OCI-LY7 (cell line): Measurements from ENCODE around the gene PPP1R26.

Experiments used
- CTCF ChIP-seq: fragments of 200-600 bp; sonication (generic); conservative IDR thresholded peaks from 2 replicates; pipeline ENCODE4 v1.5.1; 2014; ENCODE audit warnings: mild to moderate bottlenecking, antibody characterized with exemption, low read length, moderate library complexity, mixed read lengths
- EZH2phosphoT487 ChIP-seq: fragments of 200-600 bp; sonication (generic); IDR thresholded peaks from 2 replicates; pipeline ENCODE4 v1.6.1; 2018; ENCODE audit warnings: low read depth, borderline replicate concordance, mild to moderate bottlenecking, mixed run types, antibody characterized with exemption, low read length, moderate library complexity, mixed read lengths

- no peak for TF ChIP-seq CTCF
- TF ChIP-seq EZH2phosphoT487, result no peak
Observed at GRCh38 chr9:135456436-135457104, 23.0 kb upstream of the PPP1R26 start.
